Measurements from ENCODE around the gene CLIC4.

- TF ChIP-seq CTCF (conservative IDR thresholded peaks at IDR 0.05) (no peak), EZH2 (IDR thresholded peaks at IDR 0.05; ENCODE audit: low read depth) (no peak)
These were observed 48.4 kb upstream of the CLIC4 start for GRCh38 chr1:24696756-24697330.
